H1 (cell line): ENCODE results near the gene UFSP1. TPM values are rescaled to one million over a fixed set of nuclear protein-coding genes. Genes with fewer than 3 reads are reported as not detected.

Source experiments
- CTCF ChIA-PET: fragments of 300-600 bp; sonication (Branson Sonifier 250); formaldehyde crosslinking; loops from one replicate; lab custom pipeline; 2021; ENCODE audit not compliant: partially characterized antibody; lab: Charles Lee
- POLR2A ChIA-PET: fragments of 300-600 bp; sonication (Branson Sonifier 250); formaldehyde crosslinking; loops from one replicate; lab custom pipeline; 2021; ENCODE audit warnings: inconsistent platforms; ENCODE audit not compliant: partially characterized antibody; lab: Charles Lee
- DNase-seq, 2 experiments: peaks; one replicate each; pipeline versions ENCODE4 v3.0.0 to v3.0.0-alpha.2; 2010 to 2022; ENCODE audit warnings: low spot score in 2 of 2, low read depth in 1 of 2, mixed read lengths in 1 of 2
- FAIRE-seq: peaks from 2 replicates; lab custom pipeline; 2011; peaks lifted over from hg19 to GRCh38; lab: Jason Lieb, UNC
- H2AFZ ChIP-seq: 2 replicates; pipeline ENCODE4 v1.8.1; 2012; ENCODE audit warnings: low read length, inconsistent platforms
- H2AK5ac ChIP-seq: 2 replicates; pipeline ENCODE4 v1.6.1; 2013; ENCODE audit warnings: low read depth, low read length
- H2BK120ac ChIP-seq: replicated peaks from 2 replicates; pipeline ENCODE3; 2013; ENCODE audit warnings: low read depth, low read length, inconsistent platforms
- H2BK12ac ChIP-seq: 2 replicates; pipeline ENCODE4 v1.6.1; 2013; ENCODE audit warnings: low read depth, low read length
- H2BK15ac ChIP-seq: 2 replicates; pipeline ENCODE4 v1.6.1; 2013; ENCODE audit warnings: low read length
- H2BK20ac ChIP-seq: 2 replicates; pipeline ENCODE4 v1.6.1; 2013; ENCODE audit warnings: low read length
- H2BK5ac ChIP-seq: 2 replicates; pipeline ENCODE4 v1.6.1; 2013; ENCODE audit warnings: low read depth, low read length
- H3K14ac ChIP-seq: 2 replicates; pipeline ENCODE4 v1.6.1; 2013; ENCODE audit warnings: inconsistent platforms; ENCODE audit not compliant: insufficient read length
- H3K18ac ChIP-seq: 2 replicates; pipeline ENCODE4 v1.6.1; 2013; ENCODE audit warnings: low read length; ENCODE audit errors: extremely low read depth
- H3K23ac ChIP-seq: 2 replicates; pipeline ENCODE4 v1.6.1; 2013; ENCODE audit warnings: inconsistent platforms; ENCODE audit not compliant: insufficient read length
- H3K23me2 ChIP-seq: 2 replicates; pipeline ENCODE4 v1.6.1; 2013; ENCODE audit warnings: low read depth, low read length
- H3K27ac ChIP-seq: 2 replicates; pipeline ENCODE4 v1.6.1; 2011; ENCODE audit warnings: low read depth, low read length, inconsistent platforms
- H3K27me3 ChIP-seq, 4 experiments: replicated peaks in 1 of 4; 1 replicate in 1 of 4; 2 replicates in 3 of 4; pipeline versions ENCODE4 v1.6.1 to v1.8.1; 2011 to 2013; ENCODE audit warnings: low read length in 3 of 4, mild to moderate bottlenecking in 3 of 4, inconsistent platforms in 2 of 4, mixed read lengths in 2 of 4, moderate library complexity in 1 of 4; ENCODE audit not compliant: control insufficient read depth in 3 of 4, insufficient read depth in 3 of 4; ENCODE audit errors: extremely low read depth in 1 of 4
- H3K36me3 ChIP-seq, 4 experiments: 2 replicates each; pipeline versions ENCODE4 v1.6.1 to v1.8.1; 2011 to 2013; ENCODE audit warnings: mild to moderate bottlenecking in 4 of 4, low read length in 3 of 4, moderate library complexity in 2 of 4, control low read depth in 1 of 4, inconsistent platforms in 1 of 4; ENCODE audit not compliant: insufficient read depth in 4 of 4, control insufficient read depth in 2 of 4
- H3K4ac ChIP-seq: replicated peaks from 2 replicates; pipeline ENCODE3; 2013; ENCODE audit warnings: low read length, low read depth, mixed read lengths, inconsistent platforms; ENCODE audit not compliant: insufficient read length
- H3K4me1 ChIP-seq, 4 experiments: replicated peaks in 1 of 4; 1 replicate in 1 of 4; 2 replicates in 3 of 4; pipeline versions ENCODE4 v1.6.1 to v1.8.1; 2011 to 2013; ENCODE audit warnings: low read length in 3 of 4, inconsistent platforms in 2 of 4, mixed read lengths in 1 of 4; ENCODE audit not compliant: insufficient read depth in 4 of 4, control insufficient read depth in 3 of 4
- H3K4me2 ChIP-seq, 2 experiments: 2 replicates each; pipeline versions ENCODE4 v1.6.1 to v1.8.1; 2011 to 2013; ENCODE audit warnings: low read depth in 2 of 2, low read length in 2 of 2, control low read depth in 1 of 2, inconsistent platforms in 1 of 2, mild to moderate bottlenecking in 1 of 2; ENCODE audit not compliant: insufficient read depth in 1 of 2
- H3K4me3 ChIP-seq, 4 experiments: fragments of 200-600, 300-600 bp in 1 of 4; sonication (generic), shearing (Covaris generic), sonication (Bioruptor Twin) in 1 of 4; 2 replicates each; pipeline versions ENCODE4 v1.5.1 to v1.8.1; 2011 to 2016; ENCODE audit warnings: low read length in 4 of 4, low read depth in 3 of 4, control low read depth in 2 of 4, inconsistent platforms in 2 of 4, mild to moderate bottlenecking in 2 of 4, mixed read lengths in 1 of 4, moderate library complexity in 1 of 4; ENCODE audit not compliant: insufficient read depth in 2 of 4; ENCODE audit errors: extremely low read depth in 1 of 4
- H3K56ac ChIP-seq: replicated peaks from 2 replicates; pipeline ENCODE3; 2013; ENCODE audit warnings: low read depth, mild to moderate bottlenecking, mixed read lengths, low read length, inconsistent platforms; ENCODE audit not compliant: insufficient read length
- H3K79me1 ChIP-seq: 2 replicates; pipeline ENCODE4 v1.6.1; 2013; ENCODE audit warnings: low read depth, low read length, control low read depth
- H3K79me2 ChIP-seq, 2 experiments: 2 replicates each; pipeline versions ENCODE4 v1.6.1 to v1.8.1; 2012 to 2013; ENCODE audit warnings: low read length in 2 of 2, mild to moderate bottlenecking in 2 of 2, inconsistent platforms in 1 of 2; ENCODE audit not compliant: insufficient read depth in 2 of 2, control insufficient read depth in 1 of 2
- H3K9ac ChIP-seq, 4 experiments: replicated peaks in 1 of 4; 1 replicate in 1 of 4; 2 replicates in 3 of 4; pipeline versions ENCODE4 v1.6.1 to v1.8.1; 2011 to 2013; ENCODE audit warnings: low read depth in 3 of 4, low read length in 3 of 4, control low read depth in 2 of 4, mild to moderate bottlenecking in 2 of 4, moderate library complexity in 2 of 4, inconsistent platforms in 1 of 4; ENCODE audit errors: extremely low read depth in 1 of 4
- H3K9me3 ChIP-seq, 2 experiments: 2 replicates each; pipeline versions ENCODE4 v1.6.1 to v1.8.1; 2012 to 2013; ENCODE audit warnings: mild to moderate bottlenecking in 2 of 2, moderate library complexity in 2 of 2, control low read depth in 1 of 2, inconsistent platforms in 1 of 2, low read depth in 1 of 2, low read length in 1 of 2, mixed read lengths in 1 of 2; ENCODE audit not compliant: insufficient read depth in 2 of 2
- H4K20me1 ChIP-seq, 2 experiments: replicated peaks in 1 of 2; 2 replicates each; pipeline versions ENCODE3 to v1.8.1; 2011 to 2013; ENCODE audit warnings: inconsistent platforms in 2 of 2, low read length in 2 of 2, mild to moderate bottlenecking in 1 of 2; ENCODE audit not compliant: insufficient read depth in 2 of 2, control insufficient read depth in 1 of 2
- H4K5ac ChIP-seq: 2 replicates; pipeline ENCODE4 v1.6.1; 2013; ENCODE audit warnings: low read length, low read depth, mixed read lengths, inconsistent platforms; ENCODE audit not compliant: insufficient read length
- H4K8ac ChIP-seq: 2 replicates; pipeline ENCODE4 v1.8.0; 2013; ENCODE audit warnings: mild to moderate bottlenecking, moderate library complexity, low read length, inconsistent platforms; ENCODE audit not compliant: insufficient read depth; ENCODE audit errors: extremely low read depth
- H4K91ac ChIP-seq: replicated peaks from 2 replicates; pipeline ENCODE3; 2013; ENCODE audit warnings: low read length, mixed read lengths, inconsistent platforms; ENCODE audit not compliant: insufficient read length
- BACH1 ChIP-seq: IDR thresholded peaks from 2 replicates; pipeline ENCODE4 v1.6.1; 2012; ENCODE audit warnings: low read length, improper control_type of control experiment
- CBX8 ChIP-seq: fragments of 300-800, 300-1000 bp; sonication (generic); IDR thresholded peaks from 2 replicates; pipeline ENCODE4 v1.7.1; 2016; ENCODE audit warnings: low read depth, low read length, borderline replicate concordance
- CEBPB ChIP-seq: IDR thresholded peaks from 2 replicates; pipeline ENCODE4 v1.6.1; 2012; ENCODE audit warnings: low read depth, low read length
- CHD1 ChIP-seq: IDR thresholded peaks from 2 replicates; pipeline ENCODE4 v1.6.1; 2012; ENCODE audit warnings: low read depth, low read length, improper control_type of control experiment
- E2F6 ChIP-seq: IDR thresholded peaks from 2 replicates; pipeline ENCODE4 v1.6.1; 2012; ENCODE audit warnings: inconsistent platforms
- EGR1 ChIP-seq: IDR thresholded peaks from 2 replicates; pipeline ENCODE4 v1.6.1; 2011; ENCODE audit warnings: low read depth, low read length, borderline replicate concordance
- FOSL1 ChIP-seq: IDR thresholded peaks from 2 replicates; pipeline ENCODE4 v1.6.1; 2011; ENCODE audit warnings: mild to moderate bottlenecking, low read depth, low read length, moderate library complexity; ENCODE audit not compliant: insufficient read depth
- KDM1A ChIP-seq: fragments of 200-600, 300-600 bp; sonication (generic); IDR thresholded peaks from 2 replicates; pipeline ENCODE4 v1.7.1; 2016; ENCODE audit warnings: mild to moderate bottlenecking, low read length, borderline replicate concordance
- POLR2AphosphoS5 ChIP-seq: IDR thresholded peaks from 2 replicates; pipeline ENCODE4 v1.6.1; 2011; ENCODE audit warnings: low read depth, low read length
- RBBP5 ChIP-seq: IDR thresholded peaks from 2 replicates; pipeline ENCODE4 v1.7.1; 2012; ENCODE audit warnings: low read depth, mild to moderate bottlenecking, inconsistent platforms, low read length, moderate library complexity, borderline replicate concordance
- RNF2 ChIP-seq: fragments of 200-900, 300-1000 bp; sonication (generic); IDR thresholded peaks from 2 replicates; pipeline ENCODE4 v1.7.1; 2016; ENCODE audit warnings: borderline replicate concordance, low read depth, mild to moderate bottlenecking, antibody characterized with exemption, low read length; ENCODE audit not compliant: poor library complexity, severe bottlenecking; ENCODE audit errors: missing control alignments
- YY1 ChIP-seq: IDR thresholded peaks from 2 replicates; pipeline ENCODE4 v1.6.1; 2011; ENCODE audit warnings: low read depth, mild to moderate bottlenecking, low read length
- WGBS, 2 experiments: shearing (Covaris generic) in 1 of 2; methylation state at CpG; one replicate each; pipeline versions ENCODE4 v1.1.6 to v1.1.7; 2013 to 2015; ENCODE audit warnings: low lambda C conversion rate in 2 of 2, mixed read lengths in 2 of 2, inconsistent platforms in 1 of 2, low coverage in 1 of 2, missing lambda C conversion rate in 1 of 2; ENCODE audit not compliant: insufficient replicate concordance in 2 of 2, insufficient coverage in 1 of 2, insufficient read length in 1 of 2; ENCODE audit errors: extremely low coverage in 1 of 2, missing lambda C conversion rate in 1 of 2; 5-methylcytosine and 5-hydroxymethylcytosine counted together
- polyA plus RNA-seq, 7 experiments: library from polyadenylated mRNA; depleted of rRNA in 3 of 7; stranded (reverse) in 5 of 7; unstranded in 2 of 7; fragments of >200 nt in 5 of 7; fragments of 200-250 nt in 2 of 7; gene quantifications; 1 replicate in 5 of 7; 2 replicates in 1 of 7; 4 replicates in 1 of 7; pipeline versions ENCODE4 v1.2.1 to v1.2.3, GENCODE V29; 2011 to 2013; ENCODE audit warnings: missing spikeins in 2 of 7, mixed read lengths in 2 of 7
- total RNA-seq: library from RNA; stranded (reverse); fragmentation: NEBNext Ultra II Directional; extraction: Animal tissue kit (Norgen Biotek cat#: 25700); gene quantifications from 2 replicates; pipeline ENCODE4 v1.2.1, GENCODE V29; 2021

UFSP1 gene
- total and polyA plus RNA-seq, 2 of the 8 experiments (the other 6 are each of a cell fraction or from before 2014, with no cell fraction given): 1.6 to 4.3 TPM

GRCh38 chr7:100854146-100854895 lies 35.2 kb downstream of the UFSP1 start:
- CTCF ChIA-PET: interaction anchor here (0.8 to 13.9 kb wide), 8 partner anchors 20 to 152 kb away, joined by 3 to 215 read pairs (median 10); partner anchors contain the start of genes EPHB4, POP7 and SRRT
- H3K4me2 ChIP-seq: no peak overlapping the region; a peak in 1 of 4 replicates
- POLR2A ChIA-PET: interaction anchor here (0.5 to 1.9 kb wide), 9 partner anchors 9 to 55 kb away, joined by 3 to 8 read pairs (median 4); partner anchors contain the start of genes SRRT and TRIP6
- TF ChIP-seq KDM1A: no peak
- TF ChIP-seq BACH1: no peak
- TF ChIP-seq YY1: no peak
- TF ChIP-seq EGR1: no peak
- no peak for TF ChIP-seq CHD1
- no peak for TF ChIP-seq RNF2
- no peak for TF ChIP-seq RBBP5
- TF ChIP-seq E2F6: no peak
- TF ChIP-seq POLR2AphosphoS5: no peak
- no peak for TF ChIP-seq CEBPB
- TF ChIP-seq FOSL1: no peak
- TF ChIP-seq CBX8: no peak

More at GRCh38 chr7:100854146-100854895, 35.2 kb downstream of the UFSP1 start:
- H3K23ac ChIP-seq: no peak overlapping the region
- no peak overlapping the region for H2BK5ac ChIP-seq
- H3K4ac ChIP-seq: no peak overlapping the region
- FAIRE-seq: no peak
- H3K18ac ChIP-seq: no peak overlapping the region
- no peak overlapping the region for H3K14ac ChIP-seq
- 91% methylated on average over 14 of the region's 14 CpGs; no CpG with 5 or more reads in 1 of the 2 experiments for WGBS, 2 experiments
- no peak overlapping the region for H3K56ac ChIP-seq
- H3K9ac ChIP-seq: no peak overlapping the region
- no peak overlapping the region for H2BK15ac ChIP-seq
- peaks cover 12% of the 10 kb centered on the region; the same call in 1 of the 2 replicates for H3K79me1 ChIP-seq
- H3K4me1 ChIP-seq: peaks cover 0 to 6% (median 0%) of the 10 kb centered on the region in 4 experiments; a peak in 1 of 7 replicates
- H3K23me2 ChIP-seq: peaks cover 4% of the 10 kb centered on the region; the same call in 1 of the 2 replicates
- peaks cover 0 to 21% of the 10 kb centered on the region in 2 experiments; a peak in 1 of 4 replicates for H3K79me2 ChIP-seq
- H4K8ac ChIP-seq: no peak overlapping the region
- H3K4me3 ChIP-seq: no peak overlapping the region
- no peaks in the 10 kb centered on the region for H3K36me3 ChIP-seq
- H2BK12ac ChIP-seq: no peak overlapping the region
- H3K27me3 ChIP-seq: no peaks in the 10 kb centered on the region
- no peaks in the 10 kb centered on the region for H3K9me3 ChIP-seq
- H4K91ac ChIP-seq: no peak overlapping the region
- DNase-seq: no peak
- peaks cover 0 to 11% of the 10 kb centered on the region in 2 experiments for H4K20me1 ChIP-seq
- H3K27ac ChIP-seq: no peak overlapping the region
- H2AFZ ChIP-seq: no peak overlapping the region
- no peak overlapping the region for H4K5ac ChIP-seq
- H2BK120ac ChIP-seq: no peak overlapping the region
- no peak overlapping the region for H2BK20ac ChIP-seq
- H2AK5ac ChIP-seq: no peak overlapping the region
